Measurements from ENCODE around the gene LRP8.

- TF ChIP-seq ZBTB33 (IDR thresholded peaks at IDR 0.05; ENCODE audit: borderline replicate concordance, low read depth) (no peak), POLR2AphosphoS5 (IDR thresholded peaks at IDR 0.05; ENCODE audit: low read depth, low read length) (no peak), REST (IDR thresholded peaks at IDR 0.05; ENCODE audit: low read depth, low read length) (no peak)
These were observed 18.9 kb upstream of the LRP8 start for GRCh38 chr1:53346814-53347176.

Measured in SK-N-SH (cell line).